NB4 (cell line): Measurements from ENCODE around the gene DHX34.

ENCODE experiments used
- MYC ChIP-seq: IDR thresholded peaks from 2 replicates; pipeline ENCODE4 v1.6.1; 2011; ENCODE audit warnings: low read depth, low read length
- TF ChIP-seq, protein P1 (sequence below): IDR thresholded peaks from one replicate; pipeline ENCODE4 v1.5.1; 2012; ENCODE audit warnings: low read depth, low read length

DNA sequence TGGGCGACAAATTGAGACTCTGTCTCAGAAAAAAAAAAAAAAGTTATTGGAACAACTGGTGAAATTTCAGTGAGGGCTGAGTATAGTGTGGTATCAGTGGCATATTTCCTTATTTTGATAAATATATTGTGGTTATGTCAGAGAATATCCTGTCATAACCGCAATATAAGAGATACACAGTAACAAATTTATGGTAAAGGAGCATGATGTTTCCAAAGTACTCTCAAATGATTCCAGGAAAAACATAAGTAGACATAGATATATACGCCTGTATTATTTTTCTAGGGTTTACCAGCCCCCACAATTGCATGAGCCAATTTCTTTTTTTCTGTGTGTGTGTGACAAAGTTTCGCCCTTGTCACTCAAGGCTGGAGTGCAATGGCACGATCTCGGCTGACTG lies 45.1 kb upstream of the DHX34 start:
- TF ChIP-seq, protein P1, sequence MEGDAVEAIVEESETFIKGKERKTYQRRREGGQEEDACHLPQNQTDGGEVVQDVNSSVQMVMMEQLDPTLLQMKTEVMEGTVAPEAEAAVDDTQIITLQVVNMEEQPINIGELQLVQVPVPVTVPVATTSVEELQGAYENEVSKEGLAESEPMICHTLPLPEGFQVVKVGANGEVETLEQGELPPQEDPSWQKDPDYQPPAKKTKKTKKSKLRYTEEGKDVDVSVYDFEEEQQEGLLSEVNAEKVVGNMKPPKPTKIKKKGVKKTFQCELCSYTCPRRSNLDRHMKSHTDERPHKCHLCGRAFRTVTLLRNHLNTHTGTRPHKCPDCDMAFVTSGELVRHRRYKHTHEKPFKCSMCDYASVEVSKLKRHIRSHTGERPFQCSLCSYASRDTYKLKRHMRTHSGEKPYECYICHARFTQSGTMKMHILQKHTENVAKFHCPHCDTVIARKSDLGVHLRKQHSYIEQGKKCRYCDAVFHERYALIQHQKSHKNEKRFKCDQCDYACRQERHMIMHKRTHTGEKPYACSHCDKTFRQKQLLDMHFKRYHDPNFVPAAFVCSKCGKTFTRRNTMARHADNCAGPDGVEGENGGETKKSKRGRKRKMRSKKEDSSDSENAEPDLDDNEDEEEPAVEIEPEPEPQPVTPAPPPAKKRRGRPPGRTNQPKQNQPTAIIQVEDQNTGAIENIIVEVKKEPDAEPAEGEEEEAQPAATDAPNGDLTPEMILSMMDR = no peak
- no peak for TF ChIP-seq MYC
